HL-60/S4 treated with retinoic acid at 250 ng/mL for 4 days and 3 days (cell line): ENCODE results near the gene MRPL23.

Source experiments
- in situ Hi-C: fragments of 300-500 bp; cut with MboI; formaldehyde crosslinking; loops from 2 replicates; pipeline ENCODE4 v1.7.0; 2022; ENCODE audit warnings: low sequenced_read_pairs

Gene MRPL23

GRCh38 chr11:1952806-1953482, 5.8 kb downstream of the MRPL23 start:
- in situ Hi-C loops, result no loop called here

- in situ Hi-C loops, result no loop called here
Observed at GRCh38 chr11:1953489-1954266, 6.5 kb downstream of the MRPL23 start.

- in situ Hi-C loops, result no loop called here
Observed at GRCh38 chr11:1958367-1958766, 11.2 kb downstream of the MRPL23 start.

GRCh38 chr11:1959786-1960185, 12.7 kb downstream of the MRPL23 start:
- in situ Hi-C loops, result no loop called here

DNA sequence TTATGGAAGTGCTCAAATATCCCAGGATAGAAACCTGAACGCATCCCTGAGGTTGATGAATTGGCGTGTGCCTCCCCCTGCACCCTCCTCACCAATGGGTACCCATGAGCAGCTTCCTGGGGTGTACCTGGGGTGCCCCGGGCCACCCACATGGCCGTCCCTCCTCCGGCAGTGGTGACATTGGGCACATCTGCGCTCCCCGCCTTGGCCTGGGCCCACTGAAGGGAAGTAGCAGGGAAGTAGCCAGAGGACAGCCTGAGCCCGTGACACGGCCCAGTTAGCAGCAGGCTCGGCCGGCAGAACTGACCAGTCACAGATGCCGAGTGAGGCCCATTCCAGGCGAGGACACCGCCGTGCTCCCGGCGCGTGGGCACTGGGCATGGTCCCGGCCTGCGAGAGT, 16.7 kb downstream of the MRPL23 start:
- in situ Hi-C loops, result no loop called here

- in situ Hi-C loops, result no loop called here
Observed at GRCh38 chr11:1964348-1964747, 17.2 kb downstream of the MRPL23 start.

GRCh38 chr11:1964955-1965354, 17.8 kb downstream of the MRPL23 start:
- in situ Hi-C loops, result no loop called here

- in situ Hi-C loops, result no loop called here
Observed at GRCh38 chr11:1966531-1966930, 19.4 kb downstream of the MRPL23 start.

GRCh38 chr11:1967641-1968225, 20.6 kb downstream of the MRPL23 start:
- in situ Hi-C loops, result no loop called here

- in situ Hi-C loops, result no loop called here
Observed at GRCh38 chr11:1968454-1969002, 21.4 kb downstream of the MRPL23 start.

GRCh38 chr11:1969035-1969434, 21.9 kb downstream of the MRPL23 start:
- in situ Hi-C loops, result no loop called here

DNA sequence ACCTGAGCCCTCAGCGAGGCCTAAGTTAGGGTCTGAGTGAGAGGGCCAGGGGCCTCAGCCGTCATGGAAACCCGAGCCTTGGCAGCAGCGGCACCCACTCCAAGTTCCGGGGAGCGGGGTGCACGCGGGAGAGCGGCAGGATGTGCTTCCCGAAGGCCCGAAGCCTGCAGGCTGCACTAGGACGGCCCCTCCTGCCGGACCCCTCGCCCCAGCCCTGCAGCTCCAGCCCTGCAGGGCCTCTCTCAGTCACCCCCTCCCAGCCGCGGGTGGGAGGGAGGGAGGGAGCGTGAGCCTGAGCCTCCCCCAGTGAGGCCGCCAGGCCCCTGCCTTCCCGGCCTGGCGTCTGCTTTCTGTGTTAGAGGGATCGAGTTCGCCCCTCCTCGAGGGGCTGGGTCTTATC, 22.6 kb downstream of the MRPL23 start:
- in situ Hi-C loops, result no loop called here

DNA sequence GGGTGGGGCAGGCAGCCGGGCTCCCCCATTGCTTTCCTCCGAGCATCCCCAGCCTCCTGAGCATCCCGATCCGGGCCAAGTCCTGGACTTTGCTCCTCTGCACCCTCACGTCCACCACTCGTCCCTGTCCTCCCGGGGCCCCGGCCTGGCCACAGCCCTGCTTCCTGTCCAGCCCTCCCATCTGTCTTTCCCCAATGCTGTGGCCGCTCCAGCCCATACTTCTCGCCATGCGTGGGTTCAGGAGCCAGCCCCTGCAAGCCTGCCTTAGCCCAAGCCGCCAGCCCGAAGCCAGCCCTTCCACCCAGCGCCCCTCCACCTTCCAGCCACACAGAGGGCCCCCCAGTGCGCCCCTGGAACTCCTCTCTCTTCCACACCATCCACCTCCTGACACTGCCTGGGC, 23.8 kb downstream of the MRPL23 start:
- in situ Hi-C loops, result no loop called here

GRCh38 chr11:1975185-1975584, 28.1 kb downstream of the MRPL23 start:
- in situ Hi-C loops, result no loop called here

GRCh38 chr11:1978720-1979473, 31.8 kb downstream of the MRPL23 start:
- in situ Hi-C loops, result no loop called here

DNA sequence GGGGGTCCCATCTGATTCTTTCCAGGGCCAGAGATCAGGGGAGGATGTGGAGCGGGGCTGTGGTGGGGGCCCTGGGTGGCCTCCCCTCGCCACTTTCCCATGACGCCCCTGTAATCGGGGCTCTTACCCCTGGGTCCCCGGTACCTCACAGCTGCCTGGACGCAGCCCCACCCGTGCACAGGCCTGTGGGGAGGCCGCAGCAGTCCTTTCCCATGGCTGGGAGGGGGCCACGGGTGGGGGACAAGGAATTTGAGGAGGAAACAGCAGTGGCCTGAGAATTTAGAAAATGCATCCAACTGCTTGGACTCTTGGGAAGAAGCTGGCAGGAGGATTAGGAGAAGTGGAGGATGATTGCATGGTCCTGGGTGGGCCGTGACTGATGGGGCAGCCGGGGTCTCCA, 32.5 kb downstream of the MRPL23 start:
- in situ Hi-C loops, result no loop called here

- in situ Hi-C loops, result no loop called here
Observed at GRCh38 chr11:1982873-1983600, 35.9 kb downstream of the MRPL23 start.

DNA sequence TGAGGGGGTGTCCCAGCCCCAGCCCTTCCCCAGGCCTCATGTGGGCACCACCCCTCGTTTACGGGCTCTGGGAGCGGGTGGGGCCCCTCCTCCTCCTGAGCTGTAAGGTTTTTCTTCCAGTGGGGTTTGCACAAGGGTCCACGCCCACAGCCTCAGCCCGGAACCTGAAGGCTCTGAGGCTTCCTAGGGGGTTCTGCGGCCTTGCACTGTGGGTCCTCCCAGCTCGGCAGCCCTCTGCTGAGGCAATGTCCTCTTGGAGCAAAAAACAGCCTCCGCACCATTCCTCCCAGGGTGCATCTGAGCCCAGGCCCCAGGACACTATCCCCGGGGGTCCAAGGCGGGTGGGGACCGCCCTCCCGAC, 36.4 kb downstream of the MRPL23 start:
- in situ Hi-C loops, result no loop called here

DNA sequence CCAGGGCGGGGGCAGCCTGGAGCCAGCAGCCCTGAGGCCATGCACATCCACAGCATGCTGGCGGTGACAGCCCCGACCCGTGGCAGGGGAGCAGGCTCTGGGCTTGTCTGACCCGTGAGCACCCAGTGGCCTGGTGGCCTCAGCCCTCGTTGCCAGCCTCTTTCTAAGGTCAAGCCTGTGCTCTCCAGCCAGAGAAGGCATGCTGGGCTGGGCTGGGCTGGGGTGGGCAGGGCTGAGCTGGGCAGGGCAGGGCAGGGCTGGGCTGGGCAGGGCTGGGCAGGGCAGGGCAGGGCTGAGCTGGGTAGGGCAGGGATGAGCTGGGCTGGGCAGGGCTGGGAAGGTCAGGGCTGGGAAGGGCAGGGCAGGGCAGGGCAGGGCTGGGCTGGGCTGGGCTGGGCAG, 39.9 kb downstream of the MRPL23 start:
- in situ Hi-C loops, result no loop called here

DNA sequence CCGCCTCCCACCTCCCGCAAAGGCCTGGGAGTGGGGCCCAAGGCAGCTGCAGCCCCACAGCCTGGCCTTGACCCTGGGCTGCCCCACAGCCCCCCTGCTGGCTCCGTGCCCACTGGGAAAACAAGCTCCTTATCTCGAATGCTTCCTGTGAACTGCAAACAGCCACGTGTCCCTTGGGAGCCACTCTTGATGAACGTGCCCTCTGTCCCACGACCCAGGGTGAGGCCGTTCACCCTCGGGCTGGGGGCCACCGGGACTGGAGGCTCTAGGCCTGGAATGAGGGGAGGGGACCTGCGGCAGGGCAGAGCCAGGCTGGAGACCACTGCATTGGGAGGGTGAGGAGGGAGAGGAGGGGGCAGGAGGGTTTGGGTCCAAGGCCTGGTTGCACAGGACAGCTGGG, 41.0 kb downstream of the MRPL23 start:
- in situ Hi-C loops, result no loop called here
